HCT116 (cell line): ENCODE results near the gene RIC8B. TPM values are rescaled to one million over a fixed set of nuclear protein-coding genes. Genes with fewer than 3 reads are reported as not detected.

Experiments
- ATAC-seq: fragments of 200-7000 bp; cut with Tn5 transposase; 2 replicates; pipeline ENCODE4 v1.9.1; 2020; ENCODE audit warnings: mild to moderate bottlenecking, moderate library complexity
- BruUV-seq: library from RNA; stranded (reverse); fragments of 400-500 nt; replicated peaks from 2 replicates; lab custom pipeline; 2021; lab: Mats Ljungman, UMichigan
- CTCF ChIA-PET: fragments of 300-600 bp; sonication (Branson Sonifier 250); formaldehyde crosslinking; loops from one replicate; lab custom pipeline; 2021; ENCODE audit warnings: antibody characterized with exemption; lab: Charles Lee
- POLR2A ChIA-PET: fragments of 300-600, 350-600 bp; sonication (Branson Sonifier 250); formaldehyde crosslinking; loops from one replicate; lab custom pipeline; 2021; ENCODE audit warnings: antibody characterized with exemption; lab: Charles Lee
- RAD21 ChIA-PET, 2 experiments: fragments of 300-600 bp; sonication (Branson Sonifier 250); formaldehyde crosslinking; loops; one replicate each; lab custom pipeline; 2023; ENCODE audit warnings: low total read pairs in 2 of 2; ENCODE audit not compliant: uncharacterized antibody in 2 of 2, unreplicated experiment in 2 of 2, low non-redundant PET in 1 of 2; lab: Charles Lee
- DNase-seq: peaks from one replicate; pipeline ENCODE4 v3.0.0-alpha.2; 2010; ENCODE audit warnings: low read depth, low spot score
- H2AFZ ChIP-seq: fragments of 200-600 bp; shearing (Covaris generic), sonication (generic); 2 replicates; pipeline ENCODE4 v1.6.1; 2017; ENCODE audit warnings: low read depth, mixed run types, mixed read lengths, antibody characterized with exemption, low read length; ENCODE audit not compliant: poor library complexity, severe bottlenecking
- H3K27ac ChIP-seq: 2 replicates; pipeline ENCODE4 v1.5.1; 2012; ENCODE audit warnings: low read depth, low read length
- H3K27me3 ChIP-seq: fragments of 200-600 bp; sonication (generic); 2 replicates; pipeline ENCODE4 v1.6.1; 2016; ENCODE audit warnings: mixed run types, low read length, mixed read lengths; ENCODE audit not compliant: insufficient read depth
- H3K36me3 ChIP-seq, 2 experiments: fragments of 200-500 bp in 1 of 2; fragments of 200-600 bp in 1 of 2; sonication (Bioruptor generic) in 1 of 2; sonication (generic) in 1 of 2; 2 replicates each; pipeline versions ENCODE4 v1.5.1 to v1.6.1; 2014 to 2016; ENCODE audit warnings: low read length in 2 of 2, inconsistent platforms in 1 of 2, mixed read lengths in 1 of 2, mixed run types in 1 of 2; ENCODE audit not compliant: insufficient read depth in 2 of 2, control insufficient read depth in 1 of 2
- H3K4me1 ChIP-seq, 2 experiments: fragments of 200-600 bp in 1 of 2; sonication (generic) in 1 of 2; 2 replicates each; pipeline versions ENCODE4 v1.5.1 to v1.6.1; 2012 to 2017; ENCODE audit warnings: low read length in 2 of 2, inconsistent platforms in 1 of 2, mild to moderate bottlenecking in 1 of 2, mixed read lengths in 1 of 2, mixed run types in 1 of 2, moderate library complexity in 1 of 2; ENCODE audit not compliant: insufficient read depth in 2 of 2, control insufficient read depth in 1 of 2
- H3K4me2 ChIP-seq: fragments of 200-600 bp; sonication (generic); 2 replicates; pipeline ENCODE4 v1.6.1; 2017; ENCODE audit warnings: mixed run types, low read length, mixed read lengths
- H3K4me3 ChIP-seq, 2 experiments: fragments of 200-600 bp in 1 of 2; sonication (generic) in 1 of 2; replicated peaks in 1 of 2; 2 replicates each; pipeline ENCODE4 v1.5.1; 2011 to 2016; ENCODE audit warnings: low read length in 2 of 2, control low read depth in 1 of 2, low read depth in 1 of 2, mild to moderate bottlenecking in 1 of 2, mixed read lengths in 1 of 2, mixed run types in 1 of 2
- H3K79me2 ChIP-seq: fragments of 200-600 bp; sonication (generic); 2 replicates; pipeline ENCODE4 v1.6.1; 2017; ENCODE audit warnings: mild to moderate bottlenecking, mixed run types, low read length, moderate library complexity, mixed read lengths; ENCODE audit not compliant: insufficient read depth
- H3K9ac ChIP-seq: fragments of 200-600 bp; sonication (generic); 2 replicates; pipeline ENCODE4 v1.6.1; 2016; ENCODE audit warnings: low read length, mixed read lengths
- H3K9me2 ChIP-seq: fragments of 200-600 bp; sonication (generic), shearing (Covaris generic); 2 replicates; pipeline ENCODE4 v1.6.1; 2017; ENCODE audit warnings: mixed run types, mild to moderate bottlenecking, moderate library complexity; ENCODE audit not compliant: insufficient read depth
- H3K9me3 ChIP-seq, 2 experiments: fragments of 200-500 bp in 1 of 2; fragments of 200-600 bp in 1 of 2; sonication (Bioruptor generic) in 1 of 2; sonication (generic) in 1 of 2; 2 replicates each; pipeline ENCODE4 v1.6.1; 2014 to 2017; ENCODE audit warnings: low read length in 2 of 2, mixed read lengths in 2 of 2, inconsistent platforms in 1 of 2, low read depth in 1 of 2, mild to moderate bottlenecking in 1 of 2, mixed run types in 1 of 2, moderate library complexity in 1 of 2; ENCODE audit not compliant: control insufficient read depth in 1 of 2, insufficient read depth in 1 of 2
- H4K20me1 ChIP-seq: fragments of 200-600 bp; sonication (generic), shearing (Covaris generic); 2 replicates; pipeline ENCODE4 v1.6.1; 2017; ENCODE audit warnings: mixed run types, mild to moderate bottlenecking, moderate library complexity; ENCODE audit not compliant: insufficient read depth
- CBX3 ChIP-seq: IDR thresholded peaks from 2 replicates; pipeline ENCODE4 v1.6.1; 2012; ENCODE audit warnings: low read depth
- EZH2 ChIP-seq: fragments of 200-600 bp; sonication (generic); IDR thresholded peaks from 2 replicates; pipeline ENCODE4 v1.6.1; 2017; ENCODE audit warnings: antibody characterized with exemption, mixed run types
- EZH2phosphoT487 ChIP-seq: fragments of 200-600 bp; IDR thresholded peaks from 2 replicates; pipeline ENCODE4 v1.6.1; 2018; ENCODE audit warnings: antibody characterized with exemption, borderline replicate concordance
- JUND ChIP-seq: IDR thresholded peaks from 2 replicates; pipeline ENCODE4 v1.6.1; 2012
- POLR2AphosphoS5 ChIP-seq: IDR thresholded peaks from 2 replicates; pipeline ENCODE4 v1.6.1; 2011; ENCODE audit warnings: mild to moderate bottlenecking, low read depth, low read length, moderate library complexity
- SIN3A ChIP-seq: IDR thresholded peaks from 2 replicates; pipeline ENCODE4 v1.6.1; 2012; ENCODE audit warnings: low read depth
- TCF7L2 ChIP-seq: IDR thresholded peaks from 2 replicates; pipeline ENCODE4 v1.7.0; 2011; ENCODE audit warnings: borderline replicate concordance, inconsistent platforms; ENCODE audit not compliant: insufficient read depth, insufficient read length; ENCODE audit errors: extremely low read depth
- intact Hi-C: fragments of 100-400 bp; cut with micrococcal nuclease; formaldehyde crosslinking; loops from 2 replicates; pipeline ENCODE4 v1.10.0; 2022
- total RNA-seq: library from RNA; stranded (reverse); gene quantifications from one replicate; pipeline ENCODE4 v1.2.1, GENCODE V29; 2021; ENCODE audit not compliant: unreplicated experiment
- TF ChIP-seq, protein P1 (sequence below), 3 experiments: fragments of 200-600 bp in 1 of 3; sonication (generic) in 1 of 3; IDR thresholded peaks in 2 of 3; conservative IDR thresholded peaks in 1 of 3; 2 replicates each; pipeline ENCODE4 v1.5.1; 2012 to 2017; ENCODE audit warnings: low read depth in 2 of 3, low read length in 2 of 3, antibody characterized with exemption in 1 of 3, borderline replicate concordance in 1 of 3, control low read depth in 1 of 3, mild to moderate bottlenecking in 1 of 3, mixed read lengths in 1 of 3, mixed run types in 1 of 3, moderate library complexity in 1 of 3; ENCODE audit not compliant: insufficient read depth in 1 of 3

Gene RIC8B
- total RNA-seq, 1 experiment from 2014 or later, result 16.7 TPM

DNA sequence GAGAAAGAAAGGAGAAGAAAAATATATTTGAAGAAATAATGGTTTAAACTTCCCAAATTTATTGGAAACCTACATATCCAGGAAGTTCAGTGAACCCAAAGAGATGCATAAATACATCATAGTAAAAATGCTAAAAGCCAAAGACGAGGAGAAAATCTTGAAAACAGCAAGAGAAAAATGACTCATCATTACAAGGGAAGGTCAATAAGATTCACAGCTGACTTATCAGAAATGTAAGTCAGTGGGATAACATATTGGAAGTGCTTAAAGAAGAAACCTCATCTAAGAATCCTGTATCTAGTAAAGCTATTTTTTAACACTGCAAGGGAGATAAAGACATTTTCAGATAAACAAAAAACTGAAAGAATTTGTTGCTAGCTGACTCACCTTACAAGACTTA lies 19.9 kb downstream of the RIC8B start:
- Histone ChIP-seq H3K4me3 (no peak overlapping the region), H3K4me2 (no peak overlapping the region), H3K27ac (no peak overlapping the region), H2AFZ (no peak overlapping the region), H3K4me1 (no peaks in the 10 kb centered on the region), H3K9me3 (no peaks in the 10 kb centered on the region), H3K79me2 (no peaks in the 10 kb centered on the region), H3K9me2 (no peaks in the 10 kb centered on the region), H4K20me1 (no peaks in the 10 kb centered on the region; the same call in 1 of the 2 replicates), H3K27me3 (no peaks in the 10 kb centered on the region), H3K9ac (no peak overlapping the region), H3K36me3 (peaks cover 0 to 4% of the 10 kb centered on the region in 2 experiments; a peak in 2 of 4 replicates)
- ChIA-PET CTCF (no interaction called here), RAD21 (no interaction called here), POLR2A (no interaction called here)
- ATAC-seq, result no peak
- TF ChIP-seq SIN3A (no peak), TCF7L2 (no peak)
- intact Hi-C loops, result no loop called here
- no peak for DNase-seq
- no TSS peak for BruUV-seq

DNA sequence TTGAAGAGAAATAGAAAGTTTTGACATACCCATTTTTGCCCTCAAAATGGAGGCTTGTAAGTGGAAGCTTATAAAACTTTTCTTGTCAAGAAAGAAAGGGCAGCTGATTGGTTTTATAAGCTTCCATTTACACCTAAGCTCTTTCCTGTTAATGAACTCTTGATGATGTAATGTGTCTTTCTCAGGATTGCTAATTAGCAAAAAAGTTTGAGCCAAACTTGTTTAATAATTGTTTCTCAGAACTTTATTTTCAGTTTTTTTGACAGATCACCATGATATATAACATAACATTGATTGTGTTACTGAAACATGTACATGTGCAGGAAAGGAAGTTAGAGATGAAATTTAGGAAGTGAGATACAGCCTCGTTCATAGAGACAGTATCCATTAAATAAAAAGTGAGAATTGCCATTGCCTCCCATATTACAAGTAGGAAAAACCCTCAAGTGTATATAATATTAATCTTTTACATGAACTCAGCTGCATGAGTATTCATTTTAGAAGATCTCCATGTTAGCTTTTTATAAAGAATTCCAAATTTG lies 26.8 kb downstream of the RIC8B start:
- no peak overlapping the region for H3K27ac ChIP-seq
- no TSS peak for BruUV-seq
- intact Hi-C loops, result loop anchor here (5.0 kb wide), 1 partner anchor 506 kb away; no protein-coding TSS in a partner anchor

More for the DNA sequence above, 26.8 kb downstream of the RIC8B start:
- POLR2A ChIA-PET, result no interaction called here
- RAD21 ChIA-PET, result no interaction called here
- ATAC-seq (no peak), DNase-seq (no peak)
- TF ChIP-seq JUND, result no peak
- no peak for TF ChIP-seq EZH2phosphoT487
- no peak for TF ChIP-seq EZH2
- TF ChIP-seq POLR2AphosphoS5, result no peak
- TF ChIP-seq, protein P1, sequence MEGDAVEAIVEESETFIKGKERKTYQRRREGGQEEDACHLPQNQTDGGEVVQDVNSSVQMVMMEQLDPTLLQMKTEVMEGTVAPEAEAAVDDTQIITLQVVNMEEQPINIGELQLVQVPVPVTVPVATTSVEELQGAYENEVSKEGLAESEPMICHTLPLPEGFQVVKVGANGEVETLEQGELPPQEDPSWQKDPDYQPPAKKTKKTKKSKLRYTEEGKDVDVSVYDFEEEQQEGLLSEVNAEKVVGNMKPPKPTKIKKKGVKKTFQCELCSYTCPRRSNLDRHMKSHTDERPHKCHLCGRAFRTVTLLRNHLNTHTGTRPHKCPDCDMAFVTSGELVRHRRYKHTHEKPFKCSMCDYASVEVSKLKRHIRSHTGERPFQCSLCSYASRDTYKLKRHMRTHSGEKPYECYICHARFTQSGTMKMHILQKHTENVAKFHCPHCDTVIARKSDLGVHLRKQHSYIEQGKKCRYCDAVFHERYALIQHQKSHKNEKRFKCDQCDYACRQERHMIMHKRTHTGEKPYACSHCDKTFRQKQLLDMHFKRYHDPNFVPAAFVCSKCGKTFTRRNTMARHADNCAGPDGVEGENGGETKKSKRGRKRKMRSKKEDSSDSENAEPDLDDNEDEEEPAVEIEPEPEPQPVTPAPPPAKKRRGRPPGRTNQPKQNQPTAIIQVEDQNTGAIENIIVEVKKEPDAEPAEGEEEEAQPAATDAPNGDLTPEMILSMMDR (IDR thresholded peaks at IDR 0.05 in 2 of 3, conservative IDR thresholded peaks at IDR 0.05 in 1 of 3; ENCODE audit: borderline replicate concordance in 1 of 3, insufficient read depth in 1 of 3, low read depth in 2 of 3, low read length in 2 of 3), result no peak
- no peak for TF ChIP-seq CBX3
- Histone ChIP-seq H4K20me1 (no peaks in the 10 kb centered on the region), H3K4me3 (no peak overlapping the region), H3K9ac (no peak overlapping the region), H2AFZ (no peak overlapping the region), H3K36me3 (no peaks in the 10 kb centered on the region), H3K9me3 (no peaks in the 10 kb centered on the region), H3K27me3 (no peaks in the 10 kb centered on the region), H3K4me1 (no peaks in the 10 kb centered on the region), H3K9me2 (no peaks in the 10 kb centered on the region), H3K79me2 (no peaks in the 10 kb centered on the region), H3K4me2 (no peak overlapping the region)
- CTCF ChIA-PET, result interaction anchor here (1.1 kb wide), 1 partner anchor 10 kb away, joined by 3 read pairs; no protein-coding TSS in a partner anchor
